ENCODE data around the gene TP53TG3. TPM values are rescaled to one million over a fixed set of nuclear protein-coding genes. Genes with fewer than 3 reads are reported as not detected.
"Not testable (repeated sequence)": the region's sequence is repeated elsewhere in the genome, so short reads cannot be mapped to it uniquely, and the experiment has no call there.

TP53TG3 gene
- polyA plus RNA-seq, 3 donors: not detected

GRCh38 chr16:32646177-32646576 lies 29.8 kb downstream of the TP53TG3 start:
- DNase-seq; H3K4me3 Mint-ChIP-seq; H3K79me2 ChIP-seq (ENCODE audit: insufficient read depth, low read length); intact Hi-C loops (cut with micrococcal nuclease); H3K4me1 Mint-ChIP-seq; H3K27me3 Mint-ChIP-seq (ENCODE audit: low read depth in 3 of 3); H3K9me3 ChIP-seq (replicated peaks in 1 of 2; ENCODE audit: control insufficient read depth in 1 of 2, insufficient read depth in 1 of 2, low read length in 2 of 2); H3K9ac ChIP-seq (ENCODE audit: insufficient read depth, low read length, poor library complexity, severe bottlenecking); H3K27me3 ChIP-seq (ENCODE audit: control insufficient read depth in 2 of 2, insufficient read depth in 2 of 2, low read length in 2 of 2); H3K36me3 Mint-ChIP-seq; H3K27ac ChIP-seq (ENCODE audit: low read depth in 1 of 2, low read length in 2 of 2); H3K4me1 ChIP-seq (ENCODE audit: control insufficient read depth in 1 of 2, insufficient read depth in 2 of 2, low read length in 2 of 2); H2AFZ ChIP-seq (ENCODE audit: insufficient read depth, low read depth, low read length, poor library complexity, severe bottlenecking); H3K4me3 ChIP-seq (replicated peaks in 1 of 3; ENCODE audit: low read depth in 2 of 3, low read length in 3 of 3); H4K20me1 ChIP-seq (ENCODE audit: insufficient read depth, low read length); H3K4me2 ChIP-seq (replicated peaks; ENCODE audit: extremely low read depth, low read length, poor library complexity, severe bottlenecking); H3K36me3 ChIP-seq (replicated peaks in 1 of 2; ENCODE audit: control insufficient read depth in 1 of 2, insufficient read depth in 2 of 2, low read length in 2 of 2); H3K27ac Mint-ChIP-seq: not testable (repeated sequence)
- WGBS (ENCODE audit: insufficient coverage): 60% methylated on average over 1 of the region's 2 CpGs
- H3K9me3 Mint-ChIP-seq: peaks cover 8 to 17% (median 11%) of the 10 kb centered on the region in 7 donors

GRCh38 chr16:32645278-32645908 lies 30.6 kb downstream of the TP53TG3 start:
- H3K4me1 Mint-ChIP-seq; H3K27me3 ChIP-seq (ENCODE audit: control insufficient read depth in 2 of 2, insufficient read depth in 2 of 2, low read length in 2 of 2); H3K4me1 ChIP-seq (ENCODE audit: control insufficient read depth in 1 of 2, insufficient read depth in 2 of 2, low read length in 2 of 2); intact Hi-C loops (cut with micrococcal nuclease); H3K4me3 ChIP-seq (replicated peaks in 1 of 3; ENCODE audit: low read depth in 2 of 3, low read length in 3 of 3); DNase-seq; H3K79me2 ChIP-seq (ENCODE audit: insufficient read depth, low read length); H3K4me3 Mint-ChIP-seq; H2AFZ ChIP-seq (ENCODE audit: insufficient read depth, low read depth, low read length, poor library complexity, severe bottlenecking); H3K36me3 ChIP-seq (replicated peaks in 1 of 2; ENCODE audit: control insufficient read depth in 1 of 2, insufficient read depth in 2 of 2, low read length in 2 of 2); H3K9ac ChIP-seq (ENCODE audit: insufficient read depth, low read length, poor library complexity, severe bottlenecking); H3K27me3 Mint-ChIP-seq (ENCODE audit: low read depth in 3 of 3); H3K4me2 ChIP-seq (replicated peaks; ENCODE audit: extremely low read depth, low read length, poor library complexity, severe bottlenecking); H4K20me1 ChIP-seq (ENCODE audit: insufficient read depth, low read length); H3K27ac ChIP-seq (ENCODE audit: low read depth in 1 of 2, low read length in 2 of 2); H3K36me3 Mint-ChIP-seq; H3K9me3 ChIP-seq (replicated peaks in 1 of 2; ENCODE audit: control insufficient read depth in 1 of 2, insufficient read depth in 1 of 2, low read length in 2 of 2); H3K27ac Mint-ChIP-seq: not testable (repeated sequence)
- 60% methylated on average over 1 of the region's 6 CpGs for WGBS (ENCODE audit: insufficient coverage)
- peaks cover 8 to 17% (median 11%) of the 10 kb centered on the region in 7 donors for H3K9me3 Mint-ChIP-seq

DNA sequence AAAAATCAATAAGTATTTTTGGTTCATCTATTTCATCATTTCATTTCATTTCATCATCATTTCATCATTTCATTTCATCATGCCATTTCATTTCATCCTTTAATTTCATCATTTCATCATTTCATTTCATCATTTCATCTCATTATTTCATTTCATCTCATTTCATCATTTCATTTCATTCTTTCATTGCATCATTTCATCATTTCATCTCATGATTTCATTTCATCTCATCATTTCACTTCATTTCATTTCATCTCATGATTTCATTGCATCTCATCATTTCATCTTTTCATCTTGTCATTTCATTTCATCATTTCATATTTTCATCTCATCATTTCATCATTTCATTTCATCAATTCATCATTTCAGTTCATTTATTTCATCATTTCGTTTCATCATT lies 31.2 kb downstream of the TP53TG3 start:
- H3K4me1 ChIP-seq (ENCODE audit: control insufficient read depth in 1 of 2, insufficient read depth in 2 of 2, low read length in 2 of 2); H3K27ac Mint-ChIP-seq; H3K27me3 ChIP-seq (ENCODE audit: control insufficient read depth in 2 of 2, insufficient read depth in 2 of 2, low read length in 2 of 2); H3K4me3 Mint-ChIP-seq; DNase-seq; intact Hi-C loops (cut with micrococcal nuclease); H3K4me3 ChIP-seq (replicated peaks in 1 of 3; ENCODE audit: low read depth in 2 of 3, low read length in 3 of 3); H3K27ac ChIP-seq (ENCODE audit: low read depth in 1 of 2, low read length in 2 of 2); H2AFZ ChIP-seq (ENCODE audit: insufficient read depth, low read depth, low read length, poor library complexity, severe bottlenecking); H3K27me3 Mint-ChIP-seq (ENCODE audit: low read depth in 3 of 3); H3K36me3 ChIP-seq (replicated peaks in 1 of 2; ENCODE audit: control insufficient read depth in 1 of 2, insufficient read depth in 2 of 2, low read length in 2 of 2); H3K4me1 Mint-ChIP-seq; H3K9ac ChIP-seq (ENCODE audit: insufficient read depth, low read length, poor library complexity, severe bottlenecking); H3K79me2 ChIP-seq (ENCODE audit: insufficient read depth, low read length); H3K4me2 ChIP-seq (replicated peaks; ENCODE audit: extremely low read depth, low read length, poor library complexity, severe bottlenecking); H3K9me3 ChIP-seq (replicated peaks in 1 of 2; ENCODE audit: control insufficient read depth in 1 of 2, insufficient read depth in 1 of 2, low read length in 2 of 2); H3K36me3 Mint-ChIP-seq; H4K20me1 ChIP-seq (ENCODE audit: insufficient read depth, low read length): not testable (repeated sequence)
- peaks cover 8 to 17% (median 11%) of the 10 kb centered on the region in 7 donors for H3K9me3 Mint-ChIP-seq
- no CpG with 5 or more reads among the region's 1 CpG for WGBS (ENCODE audit: insufficient coverage)

DNA sequence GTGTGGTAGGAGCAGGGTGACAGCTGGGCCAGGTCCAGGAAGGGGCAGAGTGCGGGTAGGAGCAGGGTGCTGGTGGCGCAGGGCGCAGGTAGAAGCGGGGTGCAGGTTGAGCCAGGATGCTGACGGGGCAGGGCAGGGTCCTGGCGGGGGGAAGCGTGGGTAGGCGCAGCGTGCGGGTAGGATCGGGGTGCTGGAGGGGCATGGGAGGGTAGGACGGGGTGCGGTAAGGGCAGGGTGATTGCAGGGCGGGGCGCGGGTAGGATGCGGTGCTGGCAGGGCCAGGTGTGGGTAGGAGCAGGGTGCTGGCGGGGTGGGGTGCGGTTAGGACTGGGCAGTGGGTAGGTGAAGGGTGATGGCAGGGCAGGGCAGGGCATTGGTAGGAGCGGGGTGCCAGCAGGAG lies 38.4 kb downstream of the TP53TG3 start:
- DNase-seq; H3K27me3 Mint-ChIP-seq (ENCODE audit: low read depth in 3 of 3); H3K9me3 Mint-ChIP-seq; H3K36me3 Mint-ChIP-seq; H3K9ac ChIP-seq (ENCODE audit: insufficient read depth, low read length, poor library complexity, severe bottlenecking); H4K20me1 ChIP-seq (ENCODE audit: insufficient read depth, low read length); H3K4me1 ChIP-seq (ENCODE audit: control insufficient read depth in 1 of 2, insufficient read depth in 2 of 2, low read length in 2 of 2); H3K9me3 ChIP-seq (replicated peaks in 1 of 2; ENCODE audit: control insufficient read depth in 1 of 2, insufficient read depth in 1 of 2, low read length in 2 of 2); H3K27me3 ChIP-seq (ENCODE audit: control insufficient read depth in 2 of 2, insufficient read depth in 2 of 2, low read length in 2 of 2); H3K27ac Mint-ChIP-seq; intact Hi-C loops (cut with micrococcal nuclease); H3K27ac ChIP-seq (ENCODE audit: low read depth in 1 of 2, low read length in 2 of 2); H3K4me2 ChIP-seq (replicated peaks; ENCODE audit: extremely low read depth, low read length, poor library complexity, severe bottlenecking); H3K79me2 ChIP-seq (ENCODE audit: insufficient read depth, low read length); H3K4me3 ChIP-seq (replicated peaks in 1 of 3; ENCODE audit: low read depth in 2 of 3, low read length in 3 of 3); H3K36me3 ChIP-seq (replicated peaks in 1 of 2; ENCODE audit: control insufficient read depth in 1 of 2, insufficient read depth in 2 of 2, low read length in 2 of 2); H2AFZ ChIP-seq (ENCODE audit: insufficient read depth, low read depth, low read length, poor library complexity, severe bottlenecking); H3K4me3 Mint-ChIP-seq; H3K4me1 Mint-ChIP-seq: not testable (repeated sequence)
- no CpG with 5 or more reads among the region's 20 CpGs for WGBS (ENCODE audit: insufficient coverage)

Measured in CD14-positive monocyte (primary cell).